HepG2 (cell line): Measurements from ENCODE around the gene SF3B2. TPM values are rescaled to one million over a fixed set of nuclear protein-coding genes. Genes with fewer than 3 reads are reported as not detected.

Source experiments
- ATAC-seq: fragments of 200-7000 bp; cut with Tn5 transposase; 3 replicates; pipeline ENCODE4 v1.9.1; 2020; ENCODE audit warnings: mild to moderate bottlenecking, moderate library complexity
- BruUV-seq: library from RNA; stranded (reverse); fragments of 400-500 nt; replicated peaks from 2 replicates; lab custom pipeline; 2021; lab: Mats Ljungman, UMichigan
- CTCF ChIA-PET: fragments of 300-600 bp; formaldehyde crosslinking; extraction: SDS; loops from one replicate; lab custom pipeline; 2021; ENCODE audit warnings: low total read pairs, inconsistent platforms, low intra/inter-chr PET ratio; lab: Yijun Ruan, JAX
- POLR2A ChIA-PET: fragments of 350-600 bp; sonication (Branson Sonifier 250); formaldehyde crosslinking; loops from one replicate; lab custom pipeline; 2020; ENCODE audit warnings: antibody characterized with exemption, inconsistent platforms; lab: Yijun Ruan, JAX
- DNase-seq: peaks from one replicate; pipeline ENCODE4 v3.0.0-alpha.2; 2015; ENCODE audit warnings: low spot score
- FAIRE-seq: peaks from 3 replicates; lab custom pipeline; 2011; peaks lifted over from hg19 to GRCh38; lab: Jason Lieb, UNC
- H2AFZ ChIP-seq: one replicate; pipeline ENCODE4 v1.6.1; 2011; ENCODE audit warnings: low read length, inconsistent platforms
- H3K27ac ChIP-seq: fragments of 300-600 bp; 3 replicates; pipeline ENCODE4 v1.8.0; 2011; ENCODE audit warnings: mixed run types, mild to moderate bottlenecking, mixed read lengths, low read length, inconsistent platforms; ENCODE audit not compliant: insufficient read depth; ENCODE audit errors: extremely low read length
- H3K27me3 ChIP-seq, 2 experiments: fragments of 200-600 bp in 1 of 2; 2 replicates in 1 of 2; 3 replicates in 1 of 2; pipeline versions ENCODE4 v1.6.0 to v1.8.0; 2011; ENCODE audit warnings: low read length in 2 of 2, mild to moderate bottlenecking in 2 of 2, moderate library complexity in 2 of 2, inconsistent platforms in 1 of 2; ENCODE audit not compliant: insufficient read depth in 2 of 2, control insufficient read depth in 1 of 2
- H3K36me3 ChIP-seq, 2 experiments: fragments of 200-600 bp in 1 of 2; replicated peaks in 1 of 2; 2 replicates in 1 of 2; 3 replicates in 1 of 2; pipeline versions ENCODE4 v1.5.1 to v1.8.0; 2011; ENCODE audit warnings: low read length in 2 of 2, inconsistent platforms in 1 of 2; ENCODE audit not compliant: insufficient read depth in 2 of 2, control insufficient read depth in 1 of 2
- H3K4me1 ChIP-seq: 2 replicates; pipeline ENCODE4 v1.5.1; 2012; ENCODE audit warnings: low read length, inconsistent platforms; ENCODE audit not compliant: insufficient read depth
- H3K4me2 ChIP-seq: 2 replicates; pipeline ENCODE4 v1.6.0; 2011; ENCODE audit warnings: low read depth, low read length, inconsistent platforms
- H3K4me3 ChIP-seq, 3 experiments: fragments of 200-600 bp in 1 of 3; sonication (generic), shearing (Covaris generic) in 1 of 3; replicated peaks in 1 of 3; 2 replicates each; pipeline ENCODE4 v1.5.1; 2011 to 2016; ENCODE audit warnings: low read length in 3 of 3, inconsistent platforms in 2 of 3, low read depth in 2 of 3, mild to moderate bottlenecking in 2 of 3, control low read depth in 1 of 3, mixed read lengths in 1 of 3; ENCODE audit not compliant: insufficient read depth in 1 of 3
- H3K79me2 ChIP-seq: one replicate; pipeline ENCODE4 v1.6.1; 2011; ENCODE audit warnings: low read length, inconsistent platforms; ENCODE audit not compliant: insufficient read depth
- H3K9ac ChIP-seq: 2 replicates; pipeline ENCODE4 v1.6.0; 2011; ENCODE audit warnings: mild to moderate bottlenecking, low read depth, low read length, inconsistent platforms; ENCODE audit not compliant: insufficient read depth
- H3K9me3 ChIP-seq: 2 replicates; pipeline ENCODE4 v1.5.1; 2012; ENCODE audit warnings: mild to moderate bottlenecking, low read length
- H4K20me1 ChIP-seq: 2 replicates; pipeline ENCODE4 v1.6.0; 2011; ENCODE audit warnings: inconsistent platforms, mild to moderate bottlenecking, low read length, moderate library complexity; ENCODE audit not compliant: insufficient read depth
- ZBTB21 ChIP-seq: sonication (generic); formaldehyde crosslinking; IDR thresholded peaks from 2 replicates; pipeline ENCODE4 v1.4.0; 2020; ENCODE audit warnings: missing genetic modification reagents
- ZBTB33 ChIP-seq: sonication (generic); formaldehyde crosslinking; IDR thresholded peaks from 2 replicates; pipeline ENCODE4 v1.4.0; 2020; ENCODE audit warnings: missing genetic modification reagents
- ZHX2 ChIP-seq, 2 experiments: sonication (generic) in 1 of 2; formaldehyde crosslinking in 1 of 2; IDR thresholded peaks; 2 replicates each; pipeline versions ENCODE4 v1.6.1 to v1.9.0; 2014 to 2022; ENCODE audit warnings: antibody characterized with exemption in 1 of 2, borderline replicate concordance in 1 of 2, inconsistent platforms in 1 of 2, low read depth in 1 of 2, missing genetic modification reagents in 1 of 2
- ZNF263 ChIP-seq: sonication (generic); formaldehyde crosslinking; IDR thresholded peaks from 2 replicates; pipeline ENCODE4 v1.4.0; 2020; ENCODE audit warnings: missing genetic modification reagents
- ZNF629 ChIP-seq: sonication (generic); formaldehyde crosslinking; conservative IDR thresholded peaks from 2 replicates; pipeline ENCODE4 v1.5.0; 2020; ENCODE audit warnings: missing genetic modification reagents
- ZNF709 ChIP-seq: sonication (generic); formaldehyde crosslinking; IDR thresholded peaks from 2 replicates; pipeline ENCODE4 v1.5.0; 2020; ENCODE audit warnings: mild to moderate bottlenecking, missing genetic modification reagents
- WGBS: methylation state at CpG from one replicate; pipeline ENCODE4 v1.1.6; 2017; ENCODE audit warnings: low lambda C conversion rate; 5-methylcytosine and 5-hydroxymethylcytosine counted together
- in situ Hi-C: cut with HindIII; loops from 2 replicates; pipeline ENCODE4 v1.10.0; 2017; ENCODE audit warnings: low pct_unique_long_range_greater_than_20kb; ENCODE audit not compliant: extremely low pct_ligation_motif_present
- intact Hi-C: fragments of 100-400 bp; cut with micrococcal nuclease; formaldehyde crosslinking; loops from one replicate; pipeline ENCODE4 v1.10.0; 2022; ENCODE audit not compliant: unreplicated experiment
- polyA plus RNA-seq, 8 experiments: library from polyadenylated mRNA; depleted of rRNA in 3 of 8; stranded (reverse) in 7 of 8; unstranded in 1 of 8; fragments of >200 nt; fragmentation: Illumina TruSeq in 4 of 8; extraction: Trizol in 4 of 8; gene quantifications; 2 replicates each; pipeline versions ENCODE4 v1.2.1 to v1.2.3, GENCODE V29; 2011 to 2016; ENCODE audit warnings: low read depth in 4 of 8, missing spikeins in 1 of 8, mixed read lengths in 1 of 8; ENCODE audit not compliant: insufficient read depth in 1 of 8
- total RNA-seq, 5 experiments: library from RNA; depleted of rRNA; stranded (reverse); fragments of >200 nt; fragmentation: Illumina TruSeq; extraction: Trizol; gene quantifications; 2 replicates each; pipeline ENCODE4 v1.2.3, GENCODE V29; 2016; ENCODE audit warnings: low read depth in 1 of 5

The SF3B2 gene
- total and polyA plus RNA-seq, 2 of the 13 experiments (the other 11 are each of a cell fraction or from before 2014, with no cell fraction given), result 70.4 to 153 TPM

GRCh38 chr11:66011239-66011784 lies 40.9 kb upstream of the SF3B2 start:
- Histone ChIP-seq H3K27ac (no peak overlapping the region), H3K36me3 (no peaks in the 10 kb centered on the region), H3K4me1 (peaks cover 14% of the 10 kb centered on the region; the same call in 1 of the 2 replicates), H3K4me3 (no peak overlapping the region), H3K27me3 (peaks cover 6 to 43% of the 10 kb centered on the region in 2 experiments; a peak in 4 of 5 replicates), H4K20me1 (no peaks in the 10 kb centered on the region), H3K9ac (no peak overlapping the region), H3K79me2 (no peaks in the 10 kb centered on the region), H2AFZ (no peak overlapping the region), H3K9me3 (no peaks in the 10 kb centered on the region), H3K4me2 (no peak overlapping the region; the same call in 1 of the 2 replicates)
- in situ Hi-C loops, result no loop called here
- no peak for DNase-seq
- no peak for ATAC-seq
- 5% methylated on average over 6 of the region's 14 CpGs for WGBS
- no peak for FAIRE-seq
- intact Hi-C loops, result no loop called here
- ChIA-PET POLR2A (interaction anchor here (1.2 kb wide), 1 partner anchor 9 kb away, joined by 3 read pairs; the partner anchor contains the start of genes BANF1 and EIF1AD), CTCF (no interaction called here)
- no peak for TF ChIP-seq ZBTB21 (CRISPR knock-in tag)
- no peak for TF ChIP-seq ZNF709
- TF ChIP-seq ZNF263 (CRISPR knock-in tag), result peak; percentile 50; the same call in 1 of the 2 replicates
- no peak for TF ChIP-seq ZHX2 (IDR thresholded peaks at IDR 0.05; ENCODE audit: low read depth)
- TF ChIP-seq ZHX2 (CRISPR knock-in tag; IDR thresholded peaks at IDR 0.05; ENCODE audit: borderline replicate concordance), result no peak
- TF ChIP-seq ZBTB33 (CRISPR knock-in tag), result peak; percentile 40; the same call in 1 of the 2 replicates
- TF ChIP-seq ZNF629 (CRISPR knock-in tag), result peak; percentile 70
- no TSS peak for BruUV-seq
